Activated CD4-positive, alpha-beta T cell treated with anti-CD3 and anti-CD28 coated beads, Interleukin-2, Interleukin-6, amounts not matched to agents 100 ng/mL and 50 ng/mL, durations not matched to agents 16 hours and 8 hours (primary cell): ENCODE measurements around the gene SHTN1.

ENCODE experiments used
- DNase-seq: peaks from one replicate; pipeline ENCODE4 v3.0.0-alpha.2; 2020

Gene SHTN1

DNA sequence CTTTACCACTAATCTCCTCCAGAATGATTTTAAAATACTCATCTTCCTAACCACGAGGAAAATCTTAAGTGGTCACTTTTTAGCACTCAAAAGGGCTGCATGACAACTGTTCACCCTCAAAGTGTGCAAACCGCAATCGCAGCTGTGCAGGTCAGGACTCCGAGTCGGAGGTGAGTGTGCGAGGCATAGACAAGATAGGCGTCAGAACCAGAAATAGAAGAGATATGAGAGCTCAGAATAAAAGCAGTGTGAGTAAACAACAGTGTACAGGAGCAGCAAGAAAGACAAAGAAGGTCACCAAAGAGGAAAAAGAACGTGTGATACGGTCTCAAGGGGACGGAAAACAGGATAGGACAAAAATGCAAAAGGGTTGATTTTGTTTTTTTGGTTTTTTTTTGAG is 173.2 kb downstream of the SHTN1 start:
- DNase-seq, result no peak
